AG04450 (cell line): Measurements from ENCODE around the gene CNDP2. TPM values are rescaled to one million over a fixed set of nuclear protein-coding genes. Genes with fewer than 3 reads are reported as not detected.

Source experiments
- CTCF ChIA-PET: fragments of 300-600, 350-600 bp; formaldehyde crosslinking; extraction: SDS; loops from one replicate; lab custom pipeline; 2022; ENCODE audit warnings: antibody characterized with exemption, inconsistent platforms; lab: Charles Lee
- POLR2A ChIA-PET: fragments of 350-600 bp; formaldehyde crosslinking; extraction: SDS; loops from one replicate; lab custom pipeline; 2021; ENCODE audit warnings: antibody characterized with exemption, inconsistent platforms; lab: Yijun Ruan, JAX
- DNase-seq: peaks from one replicate; pipeline ENCODE4 v3.0.0-alpha.2; 2011; ENCODE audit warnings: low read depth, low spot score
- H3K27ac ChIP-seq: one replicate; pipeline ENCODE4 v1.5.1; 2012; ENCODE audit warnings: low read depth, low read length, control low read depth
- H3K27me3 ChIP-seq: one replicate; pipeline ENCODE4 v1.6.0; 2012; ENCODE audit warnings: low read length; ENCODE audit not compliant: control insufficient read depth, insufficient read depth
- H3K4me3 ChIP-seq: 2 replicates; pipeline ENCODE4 v1.5.1; 2011; ENCODE audit warnings: mild to moderate bottlenecking, low read depth, low read length, control low read depth
- H3K9me3 ChIP-seq: 2 replicates; pipeline ENCODE4 v1.5.1; 2012; ENCODE audit warnings: low read length; ENCODE audit not compliant: control insufficient read depth, insufficient read depth
- polyA plus RNA-seq: library from polyadenylated mRNA; depleted of rRNA; stranded (reverse); fragments of >200 nt; gene quantifications from 2 replicates; pipeline ENCODE4 v1.2.3, GENCODE V29; 2011
- TF ChIP-seq, protein P1 (sequence below): IDR thresholded peaks from 2 replicates; pipeline ENCODE4 v1.5.1; 2011; ENCODE audit warnings: low read depth, low read length, control low read depth, inconsistent platforms

CNDP2 gene
- polyA plus RNA-seq, 1 experiment, result 74.2 TPM

DNA sequence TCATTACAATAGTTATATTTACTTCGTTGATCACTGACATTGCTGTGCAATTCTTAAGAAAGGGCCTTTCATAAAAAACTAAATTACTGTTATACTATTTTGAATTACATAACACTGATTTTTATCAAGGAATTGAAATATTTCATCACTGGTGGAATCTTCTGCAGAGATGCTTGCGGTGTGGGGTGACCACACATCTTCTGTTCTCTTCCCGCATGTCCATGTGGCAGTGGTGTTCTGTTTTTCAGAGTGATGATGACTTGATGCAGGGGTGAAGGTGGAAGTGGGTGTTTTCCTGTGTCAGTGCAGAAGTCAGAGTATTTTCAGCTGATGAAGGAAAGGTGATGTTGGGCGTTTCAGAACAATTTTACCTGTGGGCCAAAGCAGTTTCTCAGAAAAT is 7.0 kb downstream of the CNDP2 start:
- ChIA-PET POLR2A (no interaction called here), CTCF (interaction anchor here (0.6 to 1.1 kb wide), 2 partner anchors 49 to 351 kb away, joined by 3 to 8 read pairs; no protein-coding TSS in a partner anchor)
- H3K27me3 ChIP-seq, result no peaks in the 10 kb centered on the region
- TF ChIP-seq, protein P1, sequence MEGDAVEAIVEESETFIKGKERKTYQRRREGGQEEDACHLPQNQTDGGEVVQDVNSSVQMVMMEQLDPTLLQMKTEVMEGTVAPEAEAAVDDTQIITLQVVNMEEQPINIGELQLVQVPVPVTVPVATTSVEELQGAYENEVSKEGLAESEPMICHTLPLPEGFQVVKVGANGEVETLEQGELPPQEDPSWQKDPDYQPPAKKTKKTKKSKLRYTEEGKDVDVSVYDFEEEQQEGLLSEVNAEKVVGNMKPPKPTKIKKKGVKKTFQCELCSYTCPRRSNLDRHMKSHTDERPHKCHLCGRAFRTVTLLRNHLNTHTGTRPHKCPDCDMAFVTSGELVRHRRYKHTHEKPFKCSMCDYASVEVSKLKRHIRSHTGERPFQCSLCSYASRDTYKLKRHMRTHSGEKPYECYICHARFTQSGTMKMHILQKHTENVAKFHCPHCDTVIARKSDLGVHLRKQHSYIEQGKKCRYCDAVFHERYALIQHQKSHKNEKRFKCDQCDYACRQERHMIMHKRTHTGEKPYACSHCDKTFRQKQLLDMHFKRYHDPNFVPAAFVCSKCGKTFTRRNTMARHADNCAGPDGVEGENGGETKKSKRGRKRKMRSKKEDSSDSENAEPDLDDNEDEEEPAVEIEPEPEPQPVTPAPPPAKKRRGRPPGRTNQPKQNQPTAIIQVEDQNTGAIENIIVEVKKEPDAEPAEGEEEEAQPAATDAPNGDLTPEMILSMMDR, result no peak
- no peak overlapping the region for H3K27ac ChIP-seq
- no peak for DNase-seq
- H3K4me3 ChIP-seq, result no peak overlapping the region
- H3K9me3 ChIP-seq, result no peaks in the 10 kb centered on the region

GRCh38 chr18:74505776-74506175 is 9.6 kb downstream of the CNDP2 start:
- ChIA-PET POLR2A (no interaction called here), CTCF (interaction anchor here (1.2 kb wide), 1 partner anchor 46 kb away, joined by 3 read pairs; no protein-coding TSS in a partner anchor)
- TF ChIP-seq, protein P1, result no peak
- Histone ChIP-seq H3K9me3 (no peaks in the 10 kb centered on the region), H3K27ac (no peak overlapping the region), H3K27me3 (no peaks in the 10 kb centered on the region), H3K4me3 (no peak overlapping the region)
- no peak for DNase-seq

- CTCF ChIA-PET, result no interaction called here
- Histone ChIP-seq H3K9me3 (no peaks in the 10 kb centered on the region), H3K27me3 (no peaks in the 10 kb centered on the region), H3K4me3 (no peak overlapping the region), H3K27ac (no peak overlapping the region)
- POLR2A ChIA-PET, result no interaction called here
- TF ChIP-seq, protein P1, result no peak
- peak; percentile 4 for DNase-seq
Observed at GRCh38 chr18:74506448-74507084, 10.4 kb downstream of the CNDP2 start.

GRCh38 chr18:74507097-74507881 is 11.1 kb downstream of the CNDP2 start:
- ChIA-PET POLR2A (no interaction called here), CTCF (no interaction called here)
- TF ChIP-seq, protein P1, result no peak
- Histone ChIP-seq H3K9me3 (no peaks in the 10 kb centered on the region), H3K27ac (no peak overlapping the region), H3K27me3 (no peaks in the 10 kb centered on the region), H3K4me3 (no peak overlapping the region)
- no peak for DNase-seq

- no peaks in the 10 kb centered on the region for H3K27me3 ChIP-seq
- ChIA-PET CTCF (no interaction called here), POLR2A (no interaction called here)
- no peak overlapping the region for H3K4me3 ChIP-seq
- H3K27ac ChIP-seq, result no peak overlapping the region
- TF ChIP-seq, protein P1, result no peak
- no peaks in the 10 kb centered on the region for H3K9me3 ChIP-seq
- DNase-seq, result no peak
Observed at GRCh38 chr18:74507927-74508326, 11.8 kb downstream of the CNDP2 start.
